Measurements from ENCODE around the gene TARS3.
A peak's percentile ranks its signal among the peaks of the same experiment; 100 is the strongest.

TARS3 gene

DNA sequence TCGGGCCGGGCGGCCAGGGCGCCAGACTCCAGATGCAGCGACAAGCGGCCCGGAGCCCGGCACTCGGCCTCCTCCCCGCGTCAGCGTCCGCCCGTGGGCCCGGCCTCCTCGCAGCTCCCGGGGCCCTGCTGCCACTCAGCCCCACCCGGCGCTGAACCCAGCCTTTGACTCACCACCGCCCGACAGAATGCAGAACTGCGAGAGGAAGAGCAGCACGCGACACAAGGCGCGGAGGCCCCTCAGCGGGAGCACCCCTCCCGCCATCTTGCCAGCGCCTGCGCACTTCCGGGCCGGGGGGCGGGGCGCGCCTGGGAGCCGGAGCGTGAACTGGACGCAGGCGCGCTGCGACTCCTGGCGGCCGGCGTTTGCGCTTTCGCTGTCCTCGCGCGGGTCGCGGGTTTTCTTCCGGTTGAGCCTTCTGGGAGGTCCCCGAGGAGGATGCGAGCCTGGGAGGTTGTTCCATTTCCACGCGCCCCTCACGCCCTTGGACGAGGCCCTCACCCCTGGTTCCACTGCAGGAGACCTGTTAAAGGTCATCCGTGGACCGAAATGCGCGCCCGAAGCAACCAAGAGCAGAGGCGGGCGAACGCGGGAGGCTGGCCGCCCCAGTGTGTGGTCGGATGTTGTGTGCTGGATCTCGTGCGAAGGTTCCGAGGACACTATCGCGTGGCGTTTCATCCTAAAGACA lies 72.0 kb downstream of the TARS3 start, which contains the start of gene TM2D3:
Gene TM2D3 (minus strand): TSS at position 284 of the 688 bp plus-strand sequence. CDS start 20 bp downstream, at position 264.
- peak; percentile 98 for ATAC-seq
- H3K9me3 Mint-ChIP-seq, result no peaks in the 10 kb centered on the region

DNA sequence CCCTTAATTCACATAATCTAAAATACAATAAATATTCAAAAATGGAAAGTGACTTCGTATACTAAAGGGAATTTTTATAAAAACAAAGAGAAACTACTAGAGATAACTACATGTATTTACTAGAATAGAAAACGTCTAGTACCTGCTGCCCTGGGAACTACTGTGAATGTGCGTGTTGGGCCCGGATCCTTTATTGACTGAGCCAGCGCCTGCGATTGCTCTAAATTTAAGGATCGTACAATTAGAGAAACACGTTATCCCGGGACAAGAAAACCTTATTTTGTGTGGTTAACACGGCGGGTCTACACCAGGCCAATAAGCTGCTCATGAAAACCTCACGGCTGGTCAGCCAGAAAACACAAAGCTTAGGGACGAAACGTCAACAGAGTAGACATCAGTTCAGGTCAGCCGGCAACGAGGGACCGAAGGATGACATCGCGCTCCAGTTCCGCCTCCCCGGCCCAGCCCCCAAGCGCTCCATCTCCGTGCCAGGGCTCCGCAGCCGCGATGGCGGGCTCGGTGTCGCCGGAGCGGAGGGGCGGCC lies 72.6 kb downstream of the TARS3 start:
- Mint-ChIP-seq H3K4me3 (peak overlapping the region; percentile 81), H3K36me3 (peaks cover 64% of the 10 kb centered on the region), H3K27ac (peak overlapping the region; percentile 92), H3K4me1 (peaks cover 29% of the 10 kb centered on the region), H3K9me3 (no peaks in the 10 kb centered on the region)
- peak; percentile 69 for ATAC-seq
- no peak for DNase-seq (ENCODE audit: low spot score in 2 of 2)

More for the DNA sequence above, 72.0 kb downstream of the TARS3 start, which contains the start of gene TM2D3:
- peaks cover 29% of the 10 kb centered on the region for H3K4me1 Mint-ChIP-seq
- peaks cover 58% of the 10 kb centered on the region for H3K36me3 Mint-ChIP-seq
- peak within 1 kb of the TSS; percentile 81 for H3K4me3 Mint-ChIP-seq
- peak; percentile 95 to 96 for DNase-seq (ENCODE audit: low spot score in 2 of 2)
- peak within 1 kb of the TSS; percentile 92 for H3K27ac Mint-ChIP-seq

DNA sequence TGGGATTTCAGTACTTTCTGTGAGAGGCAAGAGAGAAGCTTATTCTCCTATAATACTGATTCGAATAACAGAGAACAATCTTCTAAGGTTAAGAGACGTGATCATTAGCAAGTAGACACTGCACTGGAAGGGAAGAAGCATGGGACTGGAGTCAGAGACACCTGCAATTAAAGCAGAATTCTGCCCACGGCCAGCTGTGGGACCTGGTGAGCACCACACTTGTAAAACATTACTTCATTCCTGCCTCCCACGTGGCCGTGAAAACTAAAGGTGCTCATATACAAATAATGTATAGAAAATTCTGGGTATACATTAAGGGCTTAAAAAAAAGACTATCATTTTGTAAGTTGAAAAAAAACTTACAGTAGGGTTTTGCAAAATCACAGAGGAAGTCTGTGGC lies 74.1 kb downstream of the TARS3 start:
- ATAC-seq (no peak), DNase-seq (ENCODE audit: low spot score in 2 of 2) (no peak)
- Mint-ChIP-seq H3K4me1 (peaks cover 29% of the 10 kb centered on the region), H3K36me3 (peaks cover 73% of the 10 kb centered on the region), H3K4me3 (peak overlapping the region; percentile 81), H3K27ac (peak overlapping the region; percentile 73), H3K9me3 (no peaks in the 10 kb centered on the region)

DNA sequence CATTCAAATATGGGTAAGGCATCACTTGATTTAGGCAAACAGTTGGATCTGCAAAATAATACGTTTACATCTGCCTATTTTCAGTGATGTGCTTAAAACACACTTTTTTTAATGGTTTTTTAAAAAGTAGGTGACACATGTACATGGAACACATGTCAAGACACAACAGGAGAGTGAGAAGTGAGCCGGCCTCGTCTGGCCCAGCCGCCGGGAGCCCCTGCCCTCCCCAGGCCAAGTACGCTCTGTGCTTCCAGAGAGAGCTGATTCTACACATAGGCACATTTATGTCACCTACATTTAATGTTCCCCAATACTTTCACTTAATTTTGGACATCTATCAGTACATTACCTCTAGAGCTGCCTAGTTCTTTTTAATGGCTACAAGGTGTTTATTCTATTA lies 75.9 kb downstream of the TARS3 start:
- Mint-ChIP-seq H3K4me1 (peaks cover 29% of the 10 kb centered on the region), H3K27ac (no peak overlapping the region), H3K9me3 (no peaks in the 10 kb centered on the region), H3K36me3 (peaks cover 84% of the 10 kb centered on the region), H3K4me3 (no peak overlapping the region)
- DNase-seq (ENCODE audit: low spot score in 2 of 2), result no peak
- no peak for ATAC-seq

DNA sequence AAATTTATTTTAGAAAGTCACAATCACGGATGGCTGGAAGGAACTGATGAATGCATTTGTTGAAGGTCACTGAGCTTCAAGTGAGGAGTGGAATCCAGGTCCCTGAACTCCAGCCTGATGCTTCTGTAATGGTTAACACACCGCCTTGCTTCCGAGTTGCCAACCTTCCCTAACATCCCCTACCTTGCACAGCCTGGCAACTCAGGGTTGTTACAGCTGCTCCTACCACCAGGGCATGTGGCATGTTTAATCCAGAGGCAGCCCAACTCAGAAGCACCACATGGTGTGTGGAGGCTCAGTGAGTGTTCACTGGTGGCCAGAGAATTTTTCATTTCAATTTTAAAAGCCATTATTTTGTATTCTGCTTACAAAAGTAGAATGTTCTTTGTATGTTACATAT lies 77.0 kb downstream of the TARS3 start:
- Mint-ChIP-seq H3K27ac (no peak overlapping the region), H3K9me3 (no peaks in the 10 kb centered on the region), H3K4me3 (no peak overlapping the region), H3K4me1 (peaks cover 34% of the 10 kb centered on the region), H3K36me3 (peaks cover 84% of the 10 kb centered on the region)
- no peak for ATAC-seq
- DNase-seq (ENCODE audit: low spot score in 2 of 2), result no peak

DNA sequence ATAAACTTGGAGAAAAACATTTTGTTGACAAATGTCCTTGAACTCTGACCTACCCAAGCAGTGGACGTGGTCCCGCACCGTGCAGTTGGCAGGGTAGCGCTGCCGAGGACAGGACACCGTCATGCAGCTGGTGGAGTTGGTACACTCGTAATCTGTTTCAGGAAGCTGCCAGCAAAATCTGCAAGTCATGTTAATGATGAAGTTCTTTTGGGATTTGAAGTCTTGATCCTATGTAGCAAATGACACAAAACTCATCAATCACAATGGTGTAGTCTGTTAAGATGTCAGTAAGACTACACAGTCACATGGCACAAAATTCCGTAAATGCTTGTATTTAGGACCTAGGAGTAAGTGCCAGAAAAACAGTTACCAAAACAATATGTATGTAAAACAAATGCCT lies 77.6 kb downstream of the TARS3 start:
- H3K9me3 Mint-ChIP-seq, result no peaks in the 10 kb centered on the region
- peaks cover 40% of the 10 kb centered on the region for H3K4me1 Mint-ChIP-seq
- H3K36me3 Mint-ChIP-seq, result peaks cover 89% of the 10 kb centered on the region
- H3K4me3 Mint-ChIP-seq, result no peak overlapping the region
- DNase-seq (ENCODE audit: low spot score in 2 of 2) (no peak), ATAC-seq (no peak)
- H3K27ac Mint-ChIP-seq, result no peak overlapping the region

DNA sequence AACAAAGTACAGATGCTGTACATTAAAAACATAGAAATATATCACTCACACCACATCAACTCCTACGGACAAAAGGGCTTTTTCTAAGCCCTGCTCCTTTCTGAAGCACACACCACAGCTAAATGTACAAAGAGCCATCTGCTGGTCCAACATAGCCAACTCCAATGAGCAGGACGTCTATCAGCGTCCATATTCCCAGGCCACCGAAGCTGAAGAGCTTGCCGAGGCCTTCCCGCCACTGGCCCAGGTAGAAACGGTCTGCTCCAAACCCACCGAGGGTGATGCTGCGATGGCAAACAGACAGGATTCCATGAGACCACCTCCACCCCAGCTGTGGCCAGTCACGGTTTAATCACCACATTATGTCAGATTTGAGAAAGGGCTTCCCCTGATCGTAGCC lies 81.9 kb downstream of the TARS3 start:
- no peak for ATAC-seq
- peak overlapping the region; percentile 90 for H3K27ac Mint-ChIP-seq
- no peak overlapping the region for H3K4me3 Mint-ChIP-seq
- peaks cover 93% of the 10 kb centered on the region for H3K36me3 Mint-ChIP-seq
- peaks cover 18% of the 10 kb centered on the region for H3K4me1 Mint-ChIP-seq
- no peaks in the 10 kb centered on the region for H3K9me3 Mint-ChIP-seq
- no peak for DNase-seq (ENCODE audit: low spot score in 2 of 2)

DNA sequence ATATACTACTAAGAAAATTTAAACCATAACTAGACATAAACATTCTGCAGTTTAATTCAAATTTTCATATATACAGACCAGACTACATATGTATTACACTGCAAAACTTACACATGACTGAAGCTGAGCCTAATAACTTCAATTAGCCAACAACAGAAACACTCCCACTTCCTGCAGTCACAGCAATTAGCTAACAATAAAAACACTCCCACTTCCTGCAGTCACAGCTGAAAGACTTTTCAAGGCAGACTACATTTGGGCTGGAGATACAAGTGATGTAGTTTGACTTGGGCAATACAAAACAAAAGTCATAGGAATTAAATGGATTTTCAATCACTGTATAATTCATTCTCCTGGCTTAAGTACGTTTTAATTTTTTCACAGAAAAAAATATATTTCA lies 82.4 kb downstream of the TARS3 start:
- no peak for ATAC-seq
- Mint-ChIP-seq H3K9me3 (no peaks in the 10 kb centered on the region), H3K36me3 (peaks cover 88% of the 10 kb centered on the region), H3K27ac (peak overlapping the region; percentile 90), H3K4me1 (peaks cover 18% of the 10 kb centered on the region), H3K4me3 (no peak overlapping the region)
- no peak for DNase-seq (ENCODE audit: low spot score in 2 of 2)

DNA sequence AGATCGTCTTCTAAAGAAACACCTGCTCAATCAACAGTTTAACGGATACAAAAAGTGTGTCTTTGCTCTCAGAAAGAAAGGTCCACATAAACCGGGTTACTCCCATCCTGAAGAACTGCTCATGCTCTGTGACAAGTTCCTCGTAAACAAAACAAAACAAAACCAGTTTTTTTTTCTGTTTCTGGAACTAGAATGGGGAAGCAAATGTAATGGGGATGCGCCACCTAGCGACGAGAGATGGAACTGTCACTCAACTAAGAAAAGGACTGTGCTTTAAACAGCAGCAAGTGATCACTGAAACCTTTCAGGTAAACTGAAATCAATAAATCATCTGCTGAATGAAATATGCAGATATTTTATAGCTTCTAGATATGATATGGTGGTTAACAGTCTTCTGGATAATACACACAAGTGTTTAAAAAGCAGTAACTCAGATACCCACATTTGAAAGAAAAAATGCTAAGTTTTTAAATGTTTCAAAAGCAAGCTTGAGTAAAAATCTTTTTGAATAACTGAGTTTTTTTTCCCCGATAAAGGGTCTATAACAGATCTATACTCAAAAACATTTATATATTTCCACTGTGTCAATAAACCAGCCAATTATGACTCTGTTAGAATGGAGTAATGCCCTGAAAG lies 83.0 kb downstream of the TARS3 start:
- Mint-ChIP-seq H3K4me1 (peaks cover 18% of the 10 kb centered on the region), H3K4me3 (no peak overlapping the region), H3K27ac (peak overlapping the region; percentile 90), H3K36me3 (peaks cover 82% of the 10 kb centered on the region), H3K9me3 (no peaks in the 10 kb centered on the region)
- DNase-seq (ENCODE audit: low spot score in 2 of 2) (peak; percentile 53 to 84), ATAC-seq (peak; percentile 53)

DNA sequence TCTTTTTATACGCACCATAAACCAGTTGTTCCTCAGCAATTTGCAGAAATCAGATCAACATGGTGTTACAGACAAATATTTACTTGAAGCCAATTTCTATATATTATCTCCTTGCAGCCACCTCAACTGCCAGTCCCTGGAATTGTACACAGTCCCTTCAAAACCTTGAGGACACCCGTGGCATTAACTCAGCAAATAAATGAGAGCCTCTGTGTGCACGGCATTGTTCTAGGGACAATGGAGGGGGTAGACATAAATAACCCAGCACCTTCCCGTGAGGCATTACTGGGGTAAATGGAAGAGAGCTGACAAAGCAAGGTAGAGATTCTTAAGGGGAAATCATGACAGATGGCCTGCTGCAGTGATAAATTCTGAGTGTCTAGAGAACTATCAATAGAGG lies 84.6 kb downstream of the TARS3 start:
- no peak for ATAC-seq
- Mint-ChIP-seq H3K4me1 (peaks cover 18% of the 10 kb centered on the region), H3K9me3 (no peaks in the 10 kb centered on the region), H3K27ac (no peak overlapping the region), H3K4me3 (no peak overlapping the region), H3K36me3 (peaks cover 66% of the 10 kb centered on the region)
- DNase-seq (ENCODE audit: low spot score in 2 of 2), result no peak

DNA sequence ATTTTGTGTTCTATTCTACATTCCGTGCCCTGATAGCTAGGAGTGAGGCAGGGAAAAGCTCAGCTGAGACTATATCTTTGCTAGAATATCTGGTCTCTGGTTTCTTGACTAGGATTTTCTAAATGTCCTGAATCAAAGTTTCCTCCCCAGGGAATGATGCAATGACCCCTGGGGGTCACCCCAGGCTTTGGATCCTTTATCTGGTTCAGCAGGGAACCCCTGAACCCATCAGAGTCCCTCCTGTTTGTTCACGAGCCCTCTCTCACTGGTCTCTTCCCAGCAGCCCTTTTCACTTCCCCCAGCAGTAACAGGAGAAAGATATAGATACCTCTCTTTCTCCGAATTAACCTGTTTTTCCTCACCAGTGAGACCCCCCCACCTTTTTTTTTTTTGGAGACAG lies 86.4 kb downstream of the TARS3 start:
- DNase-seq (ENCODE audit: low spot score in 2 of 2), result peak in 1 of 2 donors; percentile 37
- Mint-ChIP-seq H3K4me3 (no peak overlapping the region), H3K36me3 (peaks cover 55% of the 10 kb centered on the region), H3K27ac (no peak overlapping the region), H3K4me1 (peaks cover 18% of the 10 kb centered on the region), H3K9me3 (no peaks in the 10 kb centered on the region)
- ATAC-seq, result no peak

DNA sequence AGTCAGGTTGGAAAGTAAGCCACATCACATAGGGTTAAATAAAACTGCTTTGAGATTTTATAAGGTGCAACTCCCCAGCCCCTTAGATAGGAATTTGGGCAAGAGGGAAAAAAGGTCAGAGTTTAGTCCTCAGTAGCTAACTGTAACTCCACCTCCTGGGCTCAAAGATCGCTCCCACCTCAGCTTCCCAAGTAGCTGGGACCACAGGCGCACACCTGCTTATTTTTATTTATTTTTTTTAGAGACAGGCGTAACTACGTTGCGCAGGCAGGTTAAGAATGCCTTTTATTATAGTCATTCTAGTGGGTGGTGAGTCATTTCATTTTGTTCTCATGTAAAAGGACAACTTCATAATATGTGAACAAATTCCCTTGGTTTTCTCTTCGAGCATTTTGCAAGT lies 86.8 kb downstream of the TARS3 start:
- Mint-ChIP-seq H3K36me3 (peaks cover 51% of the 10 kb centered on the region), H3K27ac (peak overlapping the region; percentile 36), H3K9me3 (no peaks in the 10 kb centered on the region), H3K4me3 (no peak overlapping the region), H3K4me1 (peaks cover 16% of the 10 kb centered on the region)
- ATAC-seq, result no peak
- no peak for DNase-seq (ENCODE audit: low spot score in 2 of 2)

DNA sequence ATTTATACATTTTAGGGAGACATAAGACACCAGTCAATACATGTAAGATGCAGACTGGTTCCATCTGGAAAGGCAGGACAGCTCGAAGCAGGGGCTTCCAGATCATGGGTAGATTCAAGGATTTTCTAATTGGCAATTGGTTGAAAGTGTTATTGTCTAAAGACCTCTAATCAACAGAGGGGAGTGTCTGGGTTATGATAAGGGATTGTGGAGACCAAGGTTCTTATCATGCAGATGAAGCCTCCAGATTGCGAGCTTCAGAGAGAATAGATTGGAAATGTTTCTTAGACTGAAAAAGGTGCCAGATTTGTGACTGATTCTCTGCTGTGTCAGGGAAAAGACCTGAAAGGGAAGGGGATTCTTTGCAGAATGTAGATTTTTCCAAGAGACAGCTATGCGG lies 87.2 kb downstream of the TARS3 start:
- Mint-ChIP-seq H3K27ac (peak overlapping the region; percentile 36), H3K4me1 (peaks cover 11% of the 10 kb centered on the region), H3K36me3 (peaks cover 46% of the 10 kb centered on the region), H3K4me3 (no peak overlapping the region), H3K9me3 (no peaks in the 10 kb centered on the region)
- DNase-seq (ENCODE audit: low spot score in 2 of 2), result no peak
- no peak for ATAC-seq

DNA sequence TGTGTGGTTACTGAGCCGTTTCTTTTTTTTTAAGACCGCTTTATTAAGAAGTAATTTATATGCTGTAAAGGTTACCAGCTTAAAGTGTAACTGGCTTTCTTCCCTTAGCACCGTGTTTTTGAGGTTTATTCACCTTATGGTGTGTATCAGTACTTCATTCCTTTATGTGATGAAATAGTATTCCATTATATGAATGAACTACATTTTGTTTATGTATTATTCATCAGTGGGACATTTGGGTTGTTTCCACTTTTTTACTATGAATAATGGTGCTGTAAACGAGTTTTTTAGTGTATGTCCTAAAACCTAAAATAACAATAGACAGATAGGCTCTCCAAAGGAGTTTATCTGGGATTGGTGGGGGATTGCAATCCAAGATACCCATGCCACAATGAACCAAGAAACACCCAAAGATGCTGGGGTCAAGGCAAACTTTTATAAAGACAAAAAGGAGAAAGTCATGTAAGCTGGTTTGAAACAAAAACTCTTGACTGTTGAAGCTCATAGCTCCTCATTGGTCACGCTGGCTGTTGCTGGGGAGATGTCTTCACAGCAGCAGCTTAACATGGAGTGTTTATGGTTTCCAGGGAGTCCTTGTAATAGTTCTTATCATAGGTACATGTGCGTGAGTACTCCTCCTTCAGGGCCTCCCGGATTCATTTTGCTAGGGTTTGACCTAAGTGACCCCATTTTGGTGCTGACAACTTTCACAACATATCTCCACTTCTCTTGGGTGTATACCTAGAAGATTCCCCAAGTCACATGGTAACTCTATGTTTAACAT lies 88.1 kb downstream of the TARS3 start:
- Mint-ChIP-seq H3K9me3 (no peaks in the 10 kb centered on the region), H3K4me1 (peaks cover 5% of the 10 kb centered on the region), H3K36me3 (peaks cover 37% of the 10 kb centered on the region), H3K4me3 (no peak overlapping the region), H3K27ac (no peak overlapping the region)
- peak in 1 of 2 donors; percentile 35 for DNase-seq (ENCODE audit: low spot score in 2 of 2)
- no peak for ATAC-seq

DNA sequence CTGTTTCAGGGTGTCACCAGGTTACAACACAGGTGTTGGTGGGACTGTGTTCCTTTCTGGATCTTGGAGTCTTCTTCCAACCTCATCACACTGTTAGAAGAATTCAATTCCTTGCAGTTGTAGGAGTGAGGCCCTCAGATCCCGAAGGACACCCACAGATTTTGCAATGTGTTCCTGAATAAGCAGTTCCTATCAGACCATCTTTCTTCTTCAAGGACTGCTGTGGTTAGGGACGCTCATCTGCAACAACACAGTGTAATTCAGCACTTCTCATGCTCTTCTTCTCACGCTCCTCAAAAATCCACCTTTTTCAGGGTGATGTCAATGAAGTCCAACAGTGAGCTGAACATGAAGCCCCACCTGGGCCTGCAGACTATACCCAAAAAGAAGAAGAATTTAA lies 90.9 kb downstream of the TARS3 start:
- Mint-ChIP-seq H3K27ac (no peak overlapping the region), H3K4me3 (no peak overlapping the region), H3K4me1 (no peaks in the 10 kb centered on the region), H3K36me3 (peaks cover 11% of the 10 kb centered on the region), H3K9me3 (no peaks in the 10 kb centered on the region)
- ATAC-seq (no peak), DNase-seq (ENCODE audit: low spot score in 2 of 2) (no peak)
